Peyer's patch (tissue), 4 donors: Measurements from ENCODE around the gene PHF8. TPM values are rescaled to one million over a fixed set of nuclear protein-coding genes. Genes with fewer than 3 reads are reported as not detected.

Source experiments
- DNase-seq, 3 donors: peaks; one replicate each; pipeline ENCODE4 v3.0.0-alpha.2; 2017 to 2019
- H3K27ac ChIP-seq, 4 donors: fragments of 200-600 bp; sonication (generic); one replicate each; pipeline ENCODE4 v1.5.1; 2016 to 2019
- H3K27me3 ChIP-seq, 2 donors: fragments of 200-600 bp; sonication (generic); one replicate each; pipeline ENCODE4 v1.5.1; 2019
- H3K36me3 ChIP-seq, 3 donors: fragments of 200-600 bp; sonication (generic); one replicate each; pipeline ENCODE4 v1.5.1; 2016 to 2019
- H3K4me1 ChIP-seq, 4 donors: fragments of 200-600 bp; sonication (generic); one replicate each; pipeline ENCODE4 v1.5.1; 2016 to 2019
- H3K4me3 ChIP-seq, 4 donors: fragments of 200-600 bp; sonication (generic); 1 replicate in 3 of 4; 2 replicates in 1 of 4; pipeline ENCODE4 v1.5.1; 2016 to 2019; ENCODE audit warnings: mild to moderate bottlenecking in 1 of 4
- H3K9me3 ChIP-seq, 4 donors: fragments of 200-600 bp; sonication (generic); one replicate each; pipeline ENCODE4 v1.5.1; 2016 to 2019; ENCODE audit warnings: mild to moderate bottlenecking in 1 of 4
- POLR2A ChIP-seq, 2 donors: fragments of 450-650 bp; IDR thresholded peaks; one replicate each; pipeline ENCODE4 v1.5.1; 2017; ENCODE audit warnings: antibody characterized with exemption in 2 of 2, mild to moderate bottlenecking in 2 of 2, moderate library complexity in 2 of 2
- total RNA-seq, 4 donors: library from RNA; depleted of rRNA; stranded (reverse); fragments of >200 nt; gene quantifications; one replicate each; pipeline ENCODE4 v1.1.0, GENCODE V29; 2016
- TF ChIP-seq, protein P1 (sequence below), 6 experiments: fragments of 450-650 bp in 4 of 6; fragments of 200-600 bp in 2 of 6; sonication (generic) in 1 of 6; IDR thresholded peaks; one replicate each; pipeline ENCODE4 v1.5.1; 2017 to 2019; ENCODE audit warnings: antibody characterized with exemption in 6 of 6, mild to moderate bottlenecking in 3 of 6, moderate library complexity in 1 of 6

The PHF8 gene
- total RNA-seq, 4 donors from 2014 or later, result 52.5 to 188 (median 78.9) TPM

DNA sequence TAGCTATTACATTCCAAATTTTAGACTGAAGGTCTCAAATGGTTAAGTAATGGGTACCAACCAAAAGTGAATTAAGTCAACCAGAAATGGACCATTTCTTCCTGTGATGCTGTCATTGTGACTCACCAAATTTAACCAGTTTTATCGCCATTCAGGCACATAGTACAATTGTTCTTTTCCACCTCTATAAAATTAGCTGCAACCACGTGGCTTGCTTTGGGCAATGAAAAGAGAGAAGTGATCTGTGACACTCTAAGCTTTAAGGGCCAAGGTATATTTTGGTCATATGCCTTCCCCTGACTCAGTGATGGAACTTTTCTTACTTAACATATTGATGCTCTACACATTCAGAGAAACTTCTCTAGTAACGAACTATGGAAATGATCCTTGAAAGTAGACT, 20.3 kb upstream of the PHF8 start:
- Histone ChIP-seq H3K36me3 (no peaks in the 10 kb centered on the region), H3K4me3 (no peak overlapping the region), H3K27ac (no peak overlapping the region), H3K4me1 (no peaks in the 10 kb centered on the region), H3K27me3 (no peaks in the 10 kb centered on the region), H3K9me3 (no peaks in the 10 kb centered on the region)
- no peak for TF ChIP-seq POLR2A (IDR thresholded peaks at IDR 0.05)
- TF ChIP-seq, protein P1, sequence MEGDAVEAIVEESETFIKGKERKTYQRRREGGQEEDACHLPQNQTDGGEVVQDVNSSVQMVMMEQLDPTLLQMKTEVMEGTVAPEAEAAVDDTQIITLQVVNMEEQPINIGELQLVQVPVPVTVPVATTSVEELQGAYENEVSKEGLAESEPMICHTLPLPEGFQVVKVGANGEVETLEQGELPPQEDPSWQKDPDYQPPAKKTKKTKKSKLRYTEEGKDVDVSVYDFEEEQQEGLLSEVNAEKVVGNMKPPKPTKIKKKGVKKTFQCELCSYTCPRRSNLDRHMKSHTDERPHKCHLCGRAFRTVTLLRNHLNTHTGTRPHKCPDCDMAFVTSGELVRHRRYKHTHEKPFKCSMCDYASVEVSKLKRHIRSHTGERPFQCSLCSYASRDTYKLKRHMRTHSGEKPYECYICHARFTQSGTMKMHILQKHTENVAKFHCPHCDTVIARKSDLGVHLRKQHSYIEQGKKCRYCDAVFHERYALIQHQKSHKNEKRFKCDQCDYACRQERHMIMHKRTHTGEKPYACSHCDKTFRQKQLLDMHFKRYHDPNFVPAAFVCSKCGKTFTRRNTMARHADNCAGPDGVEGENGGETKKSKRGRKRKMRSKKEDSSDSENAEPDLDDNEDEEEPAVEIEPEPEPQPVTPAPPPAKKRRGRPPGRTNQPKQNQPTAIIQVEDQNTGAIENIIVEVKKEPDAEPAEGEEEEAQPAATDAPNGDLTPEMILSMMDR (IDR thresholded peaks at IDR 0.05), result no peak
- DNase-seq, result no peak

DNA sequence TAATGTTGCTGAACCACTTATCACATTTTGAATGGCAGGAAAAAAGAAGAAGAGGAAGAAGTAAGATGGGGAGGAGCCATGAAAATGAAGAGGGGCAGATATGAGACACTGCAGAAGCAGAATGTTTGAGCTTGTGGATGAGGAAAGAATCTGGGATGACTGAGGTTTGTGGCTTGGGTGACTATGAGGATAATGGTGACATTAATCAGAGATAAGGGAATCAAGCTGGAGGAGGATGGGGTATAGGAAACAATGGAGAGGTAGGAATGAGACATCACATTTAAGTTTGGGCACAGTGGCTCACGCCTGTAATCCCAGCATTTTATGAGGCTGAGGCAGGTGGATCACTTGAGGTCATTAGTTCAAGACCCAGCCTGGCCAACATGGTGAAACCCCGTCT, 19.1 kb upstream of the PHF8 start:
- H3K4me1 ChIP-seq, result no peaks in the 10 kb centered on the region
- no peak overlapping the region for H3K27ac ChIP-seq
- no peak for DNase-seq
- no peaks in the 10 kb centered on the region for H3K27me3 ChIP-seq
- no peak for TF ChIP-seq POLR2A (IDR thresholded peaks at IDR 0.05)
- TF ChIP-seq, protein P1 (IDR thresholded peaks at IDR 0.05), result no peak
- H3K4me3 ChIP-seq, result no peak overlapping the region
- H3K9me3 ChIP-seq, result no peaks in the 10 kb centered on the region
- no peaks in the 10 kb centered on the region for H3K36me3 ChIP-seq

- Histone ChIP-seq H3K36me3 (no peaks in the 10 kb centered on the region), H3K27ac (no peak overlapping the region), H3K9me3 (no peaks in the 10 kb centered on the region), H3K4me1 (no peaks in the 10 kb centered on the region), H3K27me3 (no peaks in the 10 kb centered on the region), H3K4me3 (no peak overlapping the region)
- TF ChIP-seq, protein P1 (IDR thresholded peaks at IDR 0.05), result no peak
- TF ChIP-seq POLR2A (IDR thresholded peaks at IDR 0.05), result no peak
- no peak for DNase-seq
Measured at GRCh38 chrX:54049801-54050200, 5.5 kb upstream of the PHF8 start.

GRCh38 chrX:54048412-54048811, 4.1 kb upstream of the PHF8 start:
- no peak overlapping the region for H3K27ac ChIP-seq

DNA sequence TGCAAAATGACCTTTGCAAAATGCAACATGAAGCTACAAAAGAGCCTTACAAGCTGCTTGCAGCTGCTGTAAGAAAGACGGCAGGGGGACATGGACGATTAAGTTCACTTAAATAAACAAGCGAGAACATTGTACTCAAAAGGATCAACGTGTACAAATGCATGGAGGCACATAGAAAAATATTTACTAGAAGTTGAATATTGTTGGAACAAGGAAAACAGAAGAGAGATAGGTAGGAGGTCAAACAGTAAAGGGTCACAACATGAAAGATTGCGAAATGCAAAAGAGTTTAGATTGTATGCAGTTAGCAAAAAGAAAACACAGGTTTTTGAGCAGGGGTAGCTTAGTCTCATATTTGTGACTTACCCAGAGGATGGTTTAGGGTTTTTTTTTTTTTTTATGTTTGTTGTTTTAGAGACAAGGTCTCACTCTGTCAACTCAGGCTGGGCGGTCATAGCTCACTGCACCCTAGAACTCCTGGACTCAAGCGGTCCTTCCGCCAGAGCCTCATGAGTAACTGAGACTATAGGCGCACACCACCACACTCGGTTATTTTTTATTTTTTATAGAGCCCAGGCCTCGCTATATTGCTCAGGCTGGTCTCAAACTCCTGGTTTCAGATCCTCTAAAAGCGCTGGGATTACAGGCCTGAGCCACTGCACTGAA, 1.4 kb upstream of the PHF8 start:
- TF ChIP-seq, protein P1 (IDR thresholded peaks at IDR 0.05), result no peak
- no peak for TF ChIP-seq POLR2A (IDR thresholded peaks at IDR 0.05)
- H3K4me3 ChIP-seq, result no peak overlapping the region
- H3K27ac ChIP-seq, result peak overlapping the region in 1 of 4 donors; percentile 87
- no peaks in the 10 kb centered on the region for H3K9me3 ChIP-seq
- no peaks in the 10 kb centered on the region for H3K27me3 ChIP-seq
- H3K36me3 ChIP-seq, result peaks cover 0 to 12% (median 0%) of the 10 kb centered on the region in 3 donors
- H3K4me1 ChIP-seq, result no peaks in the 10 kb centered on the region
- no peak for DNase-seq

More at GRCh38 chrX:54048412-54048811, 4.1 kb upstream of the PHF8 start:
- Histone ChIP-seq H3K4me3 (no peak overlapping the region), H3K36me3 (no peaks in the 10 kb centered on the region), H3K9me3 (no peaks in the 10 kb centered on the region), H3K27me3 (no peaks in the 10 kb centered on the region), H3K4me1 (no peaks in the 10 kb centered on the region)
- DNase-seq, result no peak
- TF ChIP-seq POLR2A (IDR thresholded peaks at IDR 0.05), result no peak

- H3K9me3 ChIP-seq, result no peaks in the 10 kb centered on the region
- peak overlapping the region; percentile 41 to 78 (median 56) for H3K4me3 ChIP-seq
- TF ChIP-seq, protein P1 (IDR thresholded peaks at IDR 0.05), result no peak
- peak in 1 of 2 donors; percentile 7 for TF ChIP-seq POLR2A (IDR thresholded peaks at IDR 0.05)
- H3K27ac ChIP-seq, result peak overlapping the region; percentile 87 to 95 (median 92)
- no peaks in the 10 kb centered on the region for H3K4me1 ChIP-seq
- DNase-seq, result no peak
- H3K27me3 ChIP-seq, result no peaks in the 10 kb centered on the region
- H3K36me3 ChIP-seq, result peaks cover 0 to 14% (median 0%) of the 10 kb centered on the region in 3 donors
Measured at GRCh38 chrX:54044877-54045338, 635 bp upstream of the PHF8 start.
